ENCODE measurements around the gene FOXN1. TPM values are rescaled to one million over a fixed set of nuclear protein-coding genes. Genes with fewer than 3 reads are reported as not detected.
A peak's percentile ranks its signal among the peaks of the same experiment; 100 is the strongest.

Gene FOXN1
- polyA plus RNA-seq, 1 of the 3 experiments (the other 2 are of a cell fraction): not detected

DNA sequence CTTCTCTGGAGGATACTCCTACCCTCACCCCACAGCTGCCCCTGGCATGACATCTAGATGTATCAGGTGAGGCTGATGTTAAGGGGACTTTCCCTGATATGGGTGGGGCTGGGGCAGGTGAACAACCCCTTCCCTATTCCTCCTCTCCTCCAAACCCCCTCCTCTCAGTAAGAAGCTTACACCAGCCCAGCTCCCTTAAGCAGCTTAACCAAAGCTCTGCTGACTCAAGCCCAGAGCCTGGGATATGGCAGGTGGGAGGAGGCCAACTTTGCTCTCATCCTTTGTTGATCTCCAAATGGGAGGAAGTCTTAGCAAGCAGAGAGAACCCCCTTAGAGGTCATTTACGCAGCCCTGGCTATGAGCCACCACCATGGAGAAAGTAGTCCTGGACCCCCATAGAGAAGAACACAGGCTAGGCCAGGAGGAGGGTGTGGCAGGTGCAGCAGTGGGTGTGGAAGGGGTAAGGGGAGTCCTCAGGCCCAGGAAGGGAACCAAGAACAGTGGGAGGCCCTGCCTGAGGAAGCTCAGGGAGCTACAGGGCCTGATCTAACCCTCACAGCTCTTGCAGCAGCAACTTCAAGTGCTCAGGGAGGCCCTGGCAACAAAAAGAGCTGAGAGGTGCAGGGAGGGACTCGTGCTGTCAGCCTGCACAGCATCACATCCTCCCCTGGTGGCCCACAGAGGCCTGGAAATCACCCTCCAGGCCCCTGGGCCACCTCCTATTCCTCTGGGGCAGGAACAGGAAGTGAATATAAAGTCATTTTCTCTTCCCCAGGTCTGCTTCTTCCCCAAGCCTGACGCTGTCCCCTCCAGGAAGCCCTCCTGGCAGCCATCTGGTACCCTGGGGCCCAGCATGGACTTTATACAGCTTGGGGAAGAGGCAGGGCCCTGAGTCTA is 43.3 kb downstream of the FOXN1 start:
- DNase-seq: no peak
- Histone ChIP-seq H3K9ac (no peak overlapping the region), H4K20me1 (ENCODE audit: insufficient read depth) (peaks cover 15% of the 10 kb centered on the region), H3K4me3 (ENCODE audit: low read depth in 2 of 2, low read length in 1 of 2) (no peak overlapping the region), H3K79me2 (ENCODE audit: insufficient read depth) (peaks cover 16% of the 10 kb centered on the region), H3K36me3 (replicated peaks in 1 of 2; ENCODE audit: control insufficient read depth in 1 of 2, insufficient read depth in 2 of 2, low read length in 1 of 2) (peaks cover 0 to 23% of the 10 kb centered on the region in 2 experiments), H3K27ac (ENCODE audit: low read depth in 2 of 2, low read length in 1 of 2) (no peak overlapping the region), H3K27me3 (ENCODE audit: insufficient read depth) (no peaks in the 10 kb centered on the region), H3F3A (replicated peaks; ENCODE audit: insufficient read depth) (peaks cover 5% of the 10 kb centered on the region), H3K4me1 (ENCODE audit: control insufficient read depth in 1 of 2, insufficient read depth in 2 of 2, low read depth in 1 of 2, low read length in 1 of 2) (peaks cover 3 to 33% of the 10 kb centered on the region in 2 experiments; a peak in 2 of 4 replicates), H3K9me2 (no peaks in the 10 kb centered on the region), H3K4me2 (0 out of 2 replicates have a peak overlapping the region, but pooled peaks have one; percentile 7), H3K9me3 (no peaks in the 10 kb centered on the region), H2AFZ (ENCODE audit: low read depth) (no peak overlapping the region)
- CTCF ChIA-PET: interaction anchor here (0.9 to 7.0 kb wide), 18 partner anchors 9 to 68 kb away, joined by 3 to 87 read pairs (median 12); partner anchors contain the start of genes PIGS and RSKR
- POLR2A ChIA-PET: no interaction called here
- WGBS (ENCODE audit: low lambda C conversion rate): 92% methylated on average over 2 of the region's 3 CpGs
- TF ChIP-seq JUND (IDR thresholded peaks at IDR 0.05) (no peak), EP300 (IDR thresholded peaks at IDR 0.05; ENCODE audit: borderline replicate concordance in 1 of 2, low read depth in 1 of 2, low read length in 1 of 2) (no peak), SIN3A (IDR thresholded peaks at IDR 0.05; ENCODE audit: borderline replicate concordance, low read depth, low read length) (no peak), RFX5 (IDR thresholded peaks at IDR 0.05; ENCODE audit: low read length) (no peak), MXI1 (IDR thresholded peaks at IDR 0.05; ENCODE audit: low read depth, low read length) (no peak), SMC3 (IDR thresholded peaks at IDR 0.05; ENCODE audit: low read depth, low read length) (no peak), TAF1 (IDR thresholded peaks at IDR 0.05; ENCODE audit: borderline replicate concordance, low read depth, low read length) (no peak), FOXM1 (IDR thresholded peaks at IDR 0.05; ENCODE audit: low read depth) (no peak), TCF12 (IDR thresholded peaks at IDR 0.05) (no peak), NFIC (IDR thresholded peaks at IDR 0.05; ENCODE audit: borderline replicate concordance) (no peak), REST (IDR thresholded peaks at IDR 0.05; ENCODE audit: low read depth, low read length) (no peak), MEF2A (IDR thresholded peaks at IDR 0.05; ENCODE audit: borderline replicate concordance, low read depth) (no peak), RCOR1 (IDR thresholded peaks at IDR 0.05; ENCODE audit: low read length) (no peak), USF2 (IDR thresholded peaks at IDR 0.05; ENCODE audit: borderline replicate concordance, low read depth, low read length) (no peak)
- TF ChIP-seq, protein P1, sequence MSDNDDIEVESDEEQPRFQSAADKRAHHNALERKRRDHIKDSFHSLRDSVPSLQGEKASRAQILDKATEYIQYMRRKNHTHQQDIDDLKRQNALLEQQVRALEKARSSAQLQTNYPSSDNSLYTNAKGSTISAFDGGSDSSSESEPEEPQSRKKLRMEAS (IDR thresholded peaks at IDR 0.05; ENCODE audit: low read depth): no peak
- TF ChIP-seq, protein P2, sequence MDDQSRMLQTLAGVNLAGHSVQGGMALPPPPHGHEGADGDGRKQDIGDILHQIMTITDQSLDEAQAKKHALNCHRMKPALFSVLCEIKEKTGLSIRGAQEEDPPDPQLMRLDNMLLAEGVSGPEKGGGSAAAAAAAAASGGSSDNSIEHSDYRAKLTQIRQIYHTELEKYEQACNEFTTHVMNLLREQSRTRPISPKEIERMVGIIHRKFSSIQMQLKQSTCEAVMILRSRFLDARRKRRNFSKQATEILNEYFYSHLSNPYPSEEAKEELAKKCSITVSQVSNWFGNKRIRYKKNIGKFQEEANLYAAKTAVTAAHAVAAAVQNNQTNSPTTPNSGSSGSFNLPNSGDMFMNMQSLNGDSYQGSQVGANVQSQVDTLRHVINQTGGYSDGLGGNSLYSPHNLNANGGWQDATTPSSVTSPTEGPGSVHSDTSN (IDR thresholded peaks at IDR 0.05): no peak
- TF ChIP-seq, protein P3, sequence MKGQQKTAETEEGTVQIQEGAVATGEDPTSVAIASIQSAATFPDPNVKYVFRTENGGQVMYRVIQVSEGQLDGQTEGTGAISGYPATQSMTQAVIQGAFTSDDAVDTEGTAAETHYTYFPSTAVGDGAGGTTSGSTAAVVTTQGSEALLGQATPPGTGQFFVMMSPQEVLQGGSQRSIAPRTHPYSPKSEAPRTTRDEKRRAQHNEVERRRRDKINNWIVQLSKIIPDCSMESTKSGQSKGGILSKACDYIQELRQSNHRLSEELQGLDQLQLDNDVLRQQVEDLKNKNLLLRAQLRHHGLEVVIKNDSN (IDR thresholded peaks at IDR 0.05; ENCODE audit: borderline replicate concordance, low read depth): no peak
- TF ChIP-seq, protein P4, sequence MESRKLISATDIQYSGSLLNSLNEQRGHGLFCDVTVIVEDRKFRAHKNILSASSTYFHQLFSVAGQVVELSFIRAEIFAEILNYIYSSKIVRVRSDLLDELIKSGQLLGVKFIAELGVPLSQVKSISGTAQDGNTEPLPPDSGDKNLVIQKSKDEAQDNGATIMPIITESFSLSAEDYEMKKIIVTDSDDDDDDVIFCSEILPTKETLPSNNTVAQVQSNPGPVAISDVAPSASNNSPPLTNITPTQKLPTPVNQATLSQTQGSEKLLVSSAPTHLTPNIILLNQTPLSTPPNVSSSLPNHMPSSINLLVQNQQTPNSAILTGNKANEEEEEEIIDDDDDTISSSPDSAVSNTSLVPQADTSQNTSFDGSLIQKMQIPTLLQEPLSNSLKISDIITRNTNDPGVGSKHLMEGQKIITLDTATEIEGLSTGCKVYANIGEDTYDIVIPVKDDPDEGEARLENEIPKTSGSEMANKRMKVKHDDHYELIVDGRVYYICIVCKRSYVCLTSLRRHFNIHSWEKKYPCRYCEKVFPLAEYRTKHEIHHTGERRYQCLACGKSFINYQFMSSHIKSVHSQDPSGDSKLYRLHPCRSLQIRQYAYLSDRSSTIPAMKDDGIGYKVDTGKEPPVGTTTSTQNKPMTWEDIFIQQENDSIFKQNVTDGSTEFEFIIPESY (IDR thresholded peaks at IDR 0.05; ENCODE audit: borderline replicate concordance, low read depth): no peak
